Heart left ventricle (tissue), 13 donors: Measurements from ENCODE around the gene KCNAB1.

ENCODE experiments used
- CTCF ChIP-seq, 12 donors: fragments of 200-600 bp; sonication (generic) in 4 of 12; IDR thresholded peaks; one replicate each; pipeline versions ENCODE4 v1.5.0 to v1.8.0; 2018 to 2022; ENCODE audit warnings: antibody characterized with exemption in 12 of 12, mild to moderate bottlenecking in 5 of 12
- POLR2A ChIP-seq, 2 donors: fragments of 450-650 bp; IDR thresholded peaks; one replicate each; pipeline ENCODE4 v1.6.1; 2017; ENCODE audit warnings: antibody characterized with exemption in 2 of 2, mild to moderate bottlenecking in 2 of 2, moderate library complexity in 2 of 2
- donor health status: ischemic (EF 13 %, LVEDD 7.1; RV severe dilation, severe dysfunction).
- donor health status: DM: no; HTN: yes; CAD: no.
- donor health status: DM: no; HTN: no; CAD: no.
- donor health status: ischemic (EF 25% LVEDD 6.9; RV normal size, moderate dysfunction).
- donor health status: ischemic (EF 25% LVEDD 5.7; RV mildly dilated, moderate dysfunction).
- donor health status: ischemic (EF 35%, LVEDD 5.7; RV mildly dilated, moderate dysfunction).
- donor health status: nonischemic (EF 11% LVEDD 7.7; RV severe dilation, severe dysfunction).
- donor health status: DM: yes; HTN: yes; CAD: no.
- donor health status: PGD.
- donor health status: ischemic (EF 29% LVEDD 5.4; RV normal size, mild dysfunction).
- donor health status: nonischemic (EF 23%, LVEDD 6.1; RV moderate dilation, normal function).

GRCh38 chr3:156577736-156578135 lies 457.4 kb downstream of the KCNAB1 start:
- TF ChIP-seq CTCF (IDR thresholded peaks at IDR 0.05) (no peak), POLR2A (IDR thresholded peaks at IDR 0.05) (no peak)
